GM12864 (cell line): ENCODE measurements around the gene ACVR1C.

Experiments
- DNase-seq: peaks from one replicate; pipeline ENCODE4 v3.0.0-alpha.2; 2011; ENCODE audit warnings: low read depth
- H3K4me3 ChIP-seq: 2 replicates; pipeline ENCODE4 v1.5.1; 2011; ENCODE audit warnings: mild to moderate bottlenecking, low read depth, low read length, control low read depth
- TF ChIP-seq, protein P1 (sequence below): IDR thresholded peaks from 2 replicates; pipeline ENCODE4 v1.5.1; 2011; ENCODE audit warnings: low read depth, mild to moderate bottlenecking, moderate library complexity, low read length, control low read depth, inconsistent platforms; ENCODE audit errors: missing control alignments

ACVR1C gene

GRCh38 chr2:157501026-157501425 lies 127.6 kb downstream of the ACVR1C start:
- no peak for DNase-seq
- no peak overlapping the region for H3K4me3 ChIP-seq
- TF ChIP-seq, protein P1, sequence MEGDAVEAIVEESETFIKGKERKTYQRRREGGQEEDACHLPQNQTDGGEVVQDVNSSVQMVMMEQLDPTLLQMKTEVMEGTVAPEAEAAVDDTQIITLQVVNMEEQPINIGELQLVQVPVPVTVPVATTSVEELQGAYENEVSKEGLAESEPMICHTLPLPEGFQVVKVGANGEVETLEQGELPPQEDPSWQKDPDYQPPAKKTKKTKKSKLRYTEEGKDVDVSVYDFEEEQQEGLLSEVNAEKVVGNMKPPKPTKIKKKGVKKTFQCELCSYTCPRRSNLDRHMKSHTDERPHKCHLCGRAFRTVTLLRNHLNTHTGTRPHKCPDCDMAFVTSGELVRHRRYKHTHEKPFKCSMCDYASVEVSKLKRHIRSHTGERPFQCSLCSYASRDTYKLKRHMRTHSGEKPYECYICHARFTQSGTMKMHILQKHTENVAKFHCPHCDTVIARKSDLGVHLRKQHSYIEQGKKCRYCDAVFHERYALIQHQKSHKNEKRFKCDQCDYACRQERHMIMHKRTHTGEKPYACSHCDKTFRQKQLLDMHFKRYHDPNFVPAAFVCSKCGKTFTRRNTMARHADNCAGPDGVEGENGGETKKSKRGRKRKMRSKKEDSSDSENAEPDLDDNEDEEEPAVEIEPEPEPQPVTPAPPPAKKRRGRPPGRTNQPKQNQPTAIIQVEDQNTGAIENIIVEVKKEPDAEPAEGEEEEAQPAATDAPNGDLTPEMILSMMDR, result no peak

DNA sequence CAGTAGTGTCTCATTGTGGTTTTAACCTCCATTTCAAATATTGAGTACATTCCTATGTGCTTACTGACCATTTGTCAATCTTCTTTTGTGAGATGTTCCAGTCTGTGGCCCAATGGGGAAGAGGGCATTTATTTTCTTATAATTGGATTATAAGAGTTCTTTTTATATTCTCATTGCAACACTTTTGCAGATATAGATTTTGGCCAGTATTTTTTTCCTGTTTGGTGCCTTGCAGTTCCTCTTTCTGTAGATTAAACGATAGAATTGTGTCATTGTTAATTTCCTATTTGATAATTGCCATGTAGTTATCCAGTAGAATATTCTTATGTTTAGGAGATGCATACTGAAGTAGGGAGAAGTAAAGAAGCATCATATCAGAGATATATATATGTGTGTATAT lies 128.3 kb downstream of the ACVR1C start:
- TF ChIP-seq, protein P1, result no peak
- no peak overlapping the region for H3K4me3 ChIP-seq
- no peak for DNase-seq

DNA sequence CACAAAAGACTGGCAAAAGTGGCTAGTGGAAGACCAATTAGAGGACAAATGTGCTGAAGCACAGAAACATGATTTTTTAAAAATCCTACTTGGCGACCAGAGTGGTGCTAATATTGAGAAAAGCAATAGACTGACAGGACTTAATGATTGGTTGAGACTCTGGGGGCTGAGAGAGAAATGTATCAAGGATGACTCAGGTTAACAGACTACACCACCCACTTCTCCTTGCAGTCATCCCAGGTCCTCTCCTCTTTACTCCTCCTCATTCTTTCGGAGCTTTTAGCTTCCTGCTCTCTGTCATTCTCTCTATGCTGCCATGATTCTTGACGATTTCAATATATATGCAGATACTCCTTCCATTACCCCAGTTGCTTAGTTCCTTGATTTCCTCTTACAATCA lies 130.2 kb downstream of the ACVR1C start:
- TF ChIP-seq, protein P1, result no peak
- no peak for DNase-seq
- no peak overlapping the region for H3K4me3 ChIP-seq

- no peak for DNase-seq
- no peak overlapping the region for H3K4me3 ChIP-seq
- TF ChIP-seq, protein P1, result peak; percentile 73
Measured at GRCh38 chr2:157497638-157498314, 130.9 kb downstream of the ACVR1C start.

DNA sequence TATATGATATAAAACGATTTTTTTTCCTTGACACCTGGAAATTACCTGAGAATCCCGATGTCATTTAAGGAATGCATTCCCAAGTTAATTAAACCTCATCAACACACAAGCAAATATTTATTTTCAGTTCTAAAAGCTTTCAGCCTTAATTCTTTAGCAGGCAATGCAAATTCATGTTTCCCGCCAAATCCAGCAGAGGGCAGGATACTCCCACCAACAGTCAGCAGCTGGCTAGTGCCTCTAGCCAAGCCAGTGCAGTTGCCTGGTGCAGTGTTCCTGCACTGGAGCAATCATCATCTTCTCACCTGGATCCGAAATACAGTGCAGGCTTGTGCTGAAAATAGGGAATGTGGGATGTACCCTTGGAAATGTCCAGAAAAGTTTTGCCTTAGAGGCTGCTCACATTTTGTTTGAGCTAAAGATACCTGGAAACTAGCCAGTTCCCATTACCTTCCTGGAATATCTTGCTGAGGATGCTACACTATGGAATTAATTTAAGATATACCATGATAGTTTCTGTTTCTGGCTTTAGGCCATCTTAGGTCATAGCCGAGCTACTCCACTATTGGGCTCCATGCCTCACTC lies 136.4 kb downstream of the ACVR1C start:
- TF ChIP-seq, protein P1, result peak; percentile 77
- DNase-seq, result peak; percentile 60
- H3K4me3 ChIP-seq, result no peak overlapping the region

DNA sequence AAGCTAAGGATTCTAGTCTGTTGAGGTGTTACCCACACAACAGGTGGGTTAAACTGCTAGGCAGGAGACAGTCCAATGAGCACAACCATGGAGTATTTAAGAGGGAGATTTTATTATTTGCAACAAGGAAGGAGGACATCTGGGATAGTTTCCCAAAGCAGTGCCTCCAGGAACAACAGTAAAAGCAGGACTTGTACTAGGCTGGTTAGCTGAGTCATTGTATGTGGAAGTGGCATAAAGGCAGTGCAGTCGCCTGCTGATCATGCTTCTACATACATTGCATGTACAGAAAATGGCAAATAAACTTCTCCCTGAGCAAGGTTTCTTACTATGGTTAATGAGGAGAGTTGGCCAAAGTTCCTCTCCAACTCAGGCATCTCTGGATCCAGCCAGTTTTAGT lies 138.7 kb downstream of the ACVR1C start:
- TF ChIP-seq, protein P1, result no peak
- no peak overlapping the region for H3K4me3 ChIP-seq
- no peak for DNase-seq

GRCh38 chr2:157488877-157489276 lies 139.8 kb downstream of the ACVR1C start:
- H3K4me3 ChIP-seq, result no peak overlapping the region
- TF ChIP-seq, protein P1, result no peak
- DNase-seq, result no peak
